Smooth muscle cell (in vitro differentiated cells): Measurements from ENCODE around the gene CEP112. TPM values are rescaled to one million over a fixed set of nuclear protein-coding genes. Genes with fewer than 3 reads are reported as not detected.

Source experiments
- DNase-seq: peaks from one replicate; lab custom pipeline; 2025; ENCODE audit not compliant: unreplicated experiment; lab: John Stamatoyannopoulos, UW
- H2AFZ ChIP-seq: fragments of 200-600 bp; sonication (generic); 2 replicates; pipeline ENCODE4 v1.6.0; 2016; ENCODE audit warnings: antibody characterized with exemption, low read depth, mild to moderate bottlenecking
- H3F3A ChIP-seq: fragments of 200-600 bp; sonication (generic); 2 replicates; pipeline ENCODE4 v1.6.0; 2017; ENCODE audit warnings: antibody characterized with exemption, low read depth
- H3K27ac ChIP-seq: fragments of 200-600 bp; sonication (generic); 2 replicates; pipeline ENCODE4 v1.5.1; 2016; ENCODE audit warnings: low read depth, mild to moderate bottlenecking
- H3K27me3 ChIP-seq: fragments of 200-600 bp; sonication (generic); 2 replicates; pipeline ENCODE4 v1.6.1; 2016; ENCODE audit warnings: low read depth, mild to moderate bottlenecking
- H3K36me3 ChIP-seq: fragments of 200-600 bp; sonication (generic); 2 replicates; pipeline ENCODE4 v1.5.1; 2016; ENCODE audit warnings: low read depth
- H3K4me1 ChIP-seq: fragments of 200-600 bp; sonication (generic); 2 replicates; pipeline ENCODE4 v1.5.1; 2016; ENCODE audit warnings: low read depth
- H3K4me2 ChIP-seq: fragments of 200-600 bp; sonication (generic); 2 replicates; pipeline ENCODE4 v1.6.0; 2016; ENCODE audit warnings: mild to moderate bottlenecking
- H3K4me3 ChIP-seq: fragments of 200-600 bp; sonication (generic); 2 replicates; pipeline ENCODE4 v1.5.1; 2016; ENCODE audit warnings: mild to moderate bottlenecking
- H3K79me2 ChIP-seq: fragments of 200-600 bp; sonication (generic); 2 replicates; pipeline ENCODE4 v1.6.0; 2016; ENCODE audit warnings: low read depth, mild to moderate bottlenecking
- H3K9ac ChIP-seq: fragments of 200-600 bp; sonication (generic); 2 replicates; pipeline ENCODE4 v1.6.0; 2016; ENCODE audit warnings: low read depth
- H3K9me3 ChIP-seq: fragments of 200-600 bp; sonication (generic); replicated peaks from 2 replicates; pipeline ENCODE4 v1.5.1; 2016; ENCODE audit warnings: low read depth
- H4K20me1 ChIP-seq: fragments of 200-600 bp; sonication (generic); 2 replicates; pipeline ENCODE4 v1.6.0; 2016; ENCODE audit warnings: low read depth
- CTCF ChIP-seq: fragments of 200-600 bp; sonication (generic); IDR thresholded peaks from 2 replicates; pipeline ENCODE4 v1.5.1; 2017; ENCODE audit warnings: borderline replicate concordance, mild to moderate bottlenecking, antibody characterized with exemption; ENCODE audit not compliant: insufficient read depth, poor library complexity, severe bottlenecking
- WGBS: methylation state at CpG from one replicate; pipeline ENCODE4 v1.1.7; 2016; ENCODE audit warnings: low lambda C conversion rate; 5-methylcytosine and 5-hydroxymethylcytosine counted together
- polyA plus RNA-seq: library from polyadenylated mRNA; unstranded; fragments of >200 nt; fragmentation: Nextera tagmentation; extraction: Ambion mirVana; gene quantifications from 2 replicates; pipeline ENCODE4 v1.2.1, GENCODE V29; 2016
- total RNA-seq: library from RNA; depleted of rRNA; stranded (reverse); fragments of >200 nt; gene quantifications from 2 replicates; pipeline ENCODE4 v1.2.3, GENCODE V29; 2014

CEP112 gene
- total and polyA plus RNA-seq, 2 experiments from 2014 or later = 8.3 to 9.9 TPM

- Histone ChIP-seq H3K27ac (no peak overlapping the region), H3K9me3 (no peaks in the 10 kb centered on the region), H3K9ac (no peak overlapping the region), H3F3A (no peaks in the 10 kb centered on the region), H4K20me1 (no peaks in the 10 kb centered on the region), H3K4me1 (no peaks in the 10 kb centered on the region), H3K27me3 (no peaks in the 10 kb centered on the region), H3K79me2 (no peaks in the 10 kb centered on the region), H3K36me3 (no peaks in the 10 kb centered on the region), H3K4me2 (no peak overlapping the region), H2AFZ (no peak overlapping the region), H3K4me3 (no peak overlapping the region)
- DNase-seq = no peak
- TF ChIP-seq CTCF = no peak
- 93% methylated on average over 6 of the region's 6 CpGs for WGBS
These were observed 305.4 kb downstream of the CEP112 start for GRCh38 chr17:65886315-65887245.

- 92% methylated on average over 6 of the region's 6 CpGs for WGBS
- Histone ChIP-seq H3K79me2 (no peaks in the 10 kb centered on the region), H3K4me1 (no peaks in the 10 kb centered on the region), H3K9me3 (no peaks in the 10 kb centered on the region), H3K36me3 (no peaks in the 10 kb centered on the region), H3K9ac (no peak overlapping the region), H3K27ac (no peak overlapping the region), H3K27me3 (no peaks in the 10 kb centered on the region), H3K4me2 (no peak overlapping the region), H3F3A (no peaks in the 10 kb centered on the region), H4K20me1 (no peaks in the 10 kb centered on the region), H3K4me3 (no peak overlapping the region), H2AFZ (no peak overlapping the region)
- no peak for TF ChIP-seq CTCF
- no peak for DNase-seq
These were observed 306.2 kb downstream of the CEP112 start for GRCh38 chr17:65885541-65886312.

GRCh38 chr17:65876985-65877384 is 314.9 kb downstream of the CEP112 start:
- Histone ChIP-seq H3F3A (no peaks in the 10 kb centered on the region), H3K27me3 (no peaks in the 10 kb centered on the region)
- WGBS = 52% methylated on average over 4 of the region's 4 CpGs

More at GRCh38 chr17:65876985-65877384, 314.9 kb downstream of the CEP112 start:
- H3K9ac ChIP-seq = no peak overlapping the region
- no peak overlapping the region for H3K4me3 ChIP-seq
- H3K9me3 ChIP-seq = no peaks in the 10 kb centered on the region
- no peak for TF ChIP-seq CTCF
- H3K27ac ChIP-seq = no peak overlapping the region
- H3K36me3 ChIP-seq = no peaks in the 10 kb centered on the region
- no peak overlapping the region for H2AFZ ChIP-seq
- no peaks in the 10 kb centered on the region for H3K4me1 ChIP-seq
- DNase-seq = no peak
- no peaks in the 10 kb centered on the region for H4K20me1 ChIP-seq
- no peaks in the 10 kb centered on the region for H3K79me2 ChIP-seq
- H3K4me2 ChIP-seq = no peak overlapping the region
